Spleen (tissue), 7 donors: Measurements from ENCODE around the gene VSTM4.

Source experiments
- POLR2A ChIP-seq, 3 donors: fragments of 450-650 bp; IDR thresholded peaks; one replicate each; pipeline ENCODE4 v1.5.1; 2017; ENCODE audit warnings: antibody characterized with exemption in 3 of 3, mild to moderate bottlenecking in 1 of 3
- POLR2AphosphoS5 ChIP-seq, 3 donors: sonication (generic); formaldehyde crosslinking; IDR thresholded peaks; one replicate each; pipeline ENCODE4 v1.5.1; 2017; ENCODE audit warnings: antibody characterized with exemption in 3 of 3
- TF ChIP-seq, protein P1 (sequence below), 11 experiments: fragments of 200-600 bp in 7 of 11; fragments of 450-650 bp in 4 of 11; sonication (generic) in 4 of 11; IDR thresholded peaks in 8 of 11; conservative IDR thresholded peaks in 3 of 11; 1 replicate in 7 of 11; 2 replicates in 4 of 11; pipeline versions ENCODE4 v1.4.0 to v1.8.0; 2016 to 2021; ENCODE audit warnings: antibody characterized with exemption in 11 of 11, inconsistent platforms in 4 of 11, mild to moderate bottlenecking in 1 of 11
- donor health status: DM: no; HTN: no; CAD: no; lungs with moderate emphysema.
- donor health status: DM: no; HTN: no; CAD: no.
- donor health status: DM: no; HTN: no; CAD: no.

DNA sequence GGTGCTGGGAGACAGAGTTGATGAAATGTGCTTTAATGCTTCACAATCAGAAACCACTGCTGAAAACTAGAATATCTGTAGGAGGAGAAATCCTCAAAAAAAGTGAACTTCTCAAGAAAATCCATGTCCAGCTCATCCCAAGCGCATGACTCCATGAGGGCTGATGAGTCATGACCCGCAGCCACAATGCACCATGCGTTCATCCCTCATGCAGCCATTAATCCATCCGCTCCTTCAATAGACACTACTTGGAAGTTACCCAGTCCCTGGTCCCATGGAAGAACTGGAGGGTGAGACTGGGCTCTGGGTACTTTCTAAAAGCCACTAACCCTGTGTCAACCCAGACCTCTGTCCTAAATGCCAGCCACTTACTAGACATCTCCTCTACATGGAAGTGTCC lies 48.4 kb upstream of the VSTM4 start:
- TF ChIP-seq, protein P1, sequence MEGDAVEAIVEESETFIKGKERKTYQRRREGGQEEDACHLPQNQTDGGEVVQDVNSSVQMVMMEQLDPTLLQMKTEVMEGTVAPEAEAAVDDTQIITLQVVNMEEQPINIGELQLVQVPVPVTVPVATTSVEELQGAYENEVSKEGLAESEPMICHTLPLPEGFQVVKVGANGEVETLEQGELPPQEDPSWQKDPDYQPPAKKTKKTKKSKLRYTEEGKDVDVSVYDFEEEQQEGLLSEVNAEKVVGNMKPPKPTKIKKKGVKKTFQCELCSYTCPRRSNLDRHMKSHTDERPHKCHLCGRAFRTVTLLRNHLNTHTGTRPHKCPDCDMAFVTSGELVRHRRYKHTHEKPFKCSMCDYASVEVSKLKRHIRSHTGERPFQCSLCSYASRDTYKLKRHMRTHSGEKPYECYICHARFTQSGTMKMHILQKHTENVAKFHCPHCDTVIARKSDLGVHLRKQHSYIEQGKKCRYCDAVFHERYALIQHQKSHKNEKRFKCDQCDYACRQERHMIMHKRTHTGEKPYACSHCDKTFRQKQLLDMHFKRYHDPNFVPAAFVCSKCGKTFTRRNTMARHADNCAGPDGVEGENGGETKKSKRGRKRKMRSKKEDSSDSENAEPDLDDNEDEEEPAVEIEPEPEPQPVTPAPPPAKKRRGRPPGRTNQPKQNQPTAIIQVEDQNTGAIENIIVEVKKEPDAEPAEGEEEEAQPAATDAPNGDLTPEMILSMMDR (IDR thresholded peaks at IDR 0.05 in 8 of 11, conservative IDR thresholded peaks at IDR 0.05 in 3 of 11), result no peak
- TF ChIP-seq POLR2A (IDR thresholded peaks at IDR 0.05) (no peak), POLR2AphosphoS5 (IDR thresholded peaks at IDR 0.05) (no peak)
